GM12878 (cell line): ENCODE measurements around the gene RSPRY1. TPM values are rescaled to one million over a fixed set of nuclear protein-coding genes. Genes with fewer than 3 reads are reported as not detected.

ENCODE experiments used
- ATAC-seq: fragments of 200-7000 bp; cut with Tn5 transposase; 3 replicates; pipeline ENCODE4 v1.9.1; 2020; ENCODE audit warnings: mild to moderate bottlenecking, moderate library complexity
- BruUV-seq: library from RNA; stranded (reverse); fragments of 400-500 nt; replicated peaks from 2 replicates; lab custom pipeline; 2021; lab: Mats Ljungman, UMichigan
- CTCF ChIA-PET: fragments of 300-600 bp; sonication (Branson Sonifier 250); formaldehyde crosslinking; extraction: SDS; loops from one replicate; lab custom pipeline; 2021; ENCODE audit warnings: inconsistent platforms; lab: Yijun Ruan, JAX
- POLR2A ChIA-PET: fragments of 350-600 bp; formaldehyde crosslinking; extraction: SDS; loops from one replicate; lab custom pipeline; 2021; ENCODE audit warnings: inconsistent platforms; lab: Charles Lee
- RAD21 ChIA-PET: fragments of 300-600 bp; sonication (Branson Sonifier 250); formaldehyde crosslinking; loops from one replicate; lab custom pipeline; 2023; ENCODE audit warnings: antibody characterized with exemption; ENCODE audit not compliant: unreplicated experiment; lab: Charles Lee
- SMC1A ChIA-PET: fragments of 300-600 bp; sonication (Branson Sonifier 250); formaldehyde crosslinking; loops from one replicate; lab custom pipeline; 2023; ENCODE audit not compliant: unreplicated experiment, uncharacterized antibody; lab: Charles Lee
- DNase-seq: peaks from one replicate; pipeline ENCODE4 v3.0.0-alpha.2; 2011; ENCODE audit warnings: low read depth, low spot score
- FAIRE-seq: peaks from 3 replicates; lab custom pipeline; 2011; peaks lifted over from hg19 to GRCh38; lab: Jason Lieb, UNC
- H2AFZ ChIP-seq: 2 replicates; pipeline ENCODE4 v1.6.0; 2011; ENCODE audit warnings: low read depth, low read length, control low read depth; ENCODE audit not compliant: control insufficient read depth
- H3K27ac ChIP-seq: 2 replicates; pipeline ENCODE4 v1.5.1; 2011; ENCODE audit warnings: control low read depth; ENCODE audit not compliant: control insufficient read depth, insufficient read depth
- H3K27me3 ChIP-seq, 2 experiments: replicated peaks in 1 of 2; 2 replicates each; pipeline versions ENCODE4 v1.6.0 to v1.6.1; 2011; ENCODE audit warnings: low read length in 1 of 2; ENCODE audit not compliant: control insufficient read depth in 2 of 2, insufficient read depth in 2 of 2
- H3K36me3 ChIP-seq, 2 experiments: 2 replicates each; pipeline ENCODE4 v1.5.1; 2011; ENCODE audit warnings: low read length in 1 of 2; ENCODE audit not compliant: control insufficient read depth in 2 of 2, insufficient read depth in 2 of 2
- H3K4me1 ChIP-seq: 2 replicates; pipeline ENCODE4 v1.6.1; 2011; ENCODE audit warnings: mild to moderate bottlenecking, low read length, moderate library complexity, mixed read lengths; ENCODE audit not compliant: control insufficient read depth, insufficient read depth
- H3K4me2 ChIP-seq: 2 replicates; pipeline ENCODE4 v1.6.0; 2011; ENCODE audit warnings: control low read depth; ENCODE audit not compliant: control insufficient read depth, insufficient read depth
- H3K4me3 ChIP-seq: fragments of 200-600 bp; sonication (generic); 2 replicates; pipeline ENCODE4 v1.5.1; 2016
- H3K79me2 ChIP-seq: 2 replicates; pipeline ENCODE4 v1.6.0; 2011; ENCODE audit warnings: low read length; ENCODE audit not compliant: control insufficient read depth, insufficient read depth
- H3K9ac ChIP-seq: 2 replicates; pipeline ENCODE4 v1.8.0; 2011; ENCODE audit warnings: low read length, control low read depth, mixed read lengths; ENCODE audit not compliant: control insufficient read depth, insufficient read depth
- H3K9me3 ChIP-seq: replicated peaks from 3 replicates; pipeline ENCODE4 v1.5.1; 2011; ENCODE audit warnings: mild to moderate bottlenecking, low read length; ENCODE audit not compliant: control insufficient read depth, insufficient read depth
- H4K20me1 ChIP-seq: 2 replicates; pipeline ENCODE4 v1.6.0; 2011; ENCODE audit not compliant: control insufficient read depth, insufficient read depth
- CBX5 ChIP-seq: sonication (generic); IDR thresholded peaks from 2 replicates; pipeline ENCODE4 v1.6.1; 2016; ENCODE audit warnings: low read depth, moderate library complexity, mild to moderate bottlenecking, inconsistent platforms
- CEBPB ChIP-seq, 2 experiments: fragments of 150-350 bp in 1 of 2; IDR thresholded peaks; 2 replicates each; pipeline ENCODE4 v1.6.1; 2012 to 2014; ENCODE audit warnings: low read depth in 2 of 2, low read length in 2 of 2, borderline replicate concordance in 1 of 2, inconsistent platforms in 1 of 2
- IRF5 ChIP-seq: fragments of 450-650 bp; IDR thresholded peaks from 2 replicates; pipeline ENCODE4 v1.6.1; 2017; ENCODE audit warnings: borderline replicate concordance
- KDM1A ChIP-seq: fragments of 200-600 bp; sonication (generic); IDR thresholded peaks from 2 replicates; pipeline ENCODE4 v1.6.1; 2016; ENCODE audit warnings: borderline replicate concordance
- POLR2AphosphoS2 ChIP-seq: IDR thresholded peaks from 2 replicates; pipeline ENCODE4 v1.6.1; 2011; ENCODE audit warnings: low read depth, mild to moderate bottlenecking, low read length, improper control_type of control experiment, moderate library complexity
- SMC3 ChIP-seq: IDR thresholded peaks from 2 replicates; pipeline ENCODE4 v1.6.1; 2011; ENCODE audit warnings: low read length, improper control_type of control experiment, borderline replicate concordance
- SP1 ChIP-seq: IDR thresholded peaks from one replicate; pipeline ENCODE4 v1.6.1; 2011; ENCODE audit warnings: low read depth, low read length
- TARDBP ChIP-seq: IDR thresholded peaks from 2 replicates; pipeline ENCODE4 v1.6.1; 2016; ENCODE audit warnings: borderline replicate concordance
- ZZZ3 ChIP-seq: IDR thresholded peaks from 2 replicates; pipeline ENCODE4 v1.6.1; 2011; ENCODE audit warnings: low read depth; ENCODE audit not compliant: control insufficient read depth, insufficient read length
- WGBS: methylation state at CpG from one replicate; pipeline ENCODE4 v1.1.6; 2016; ENCODE audit warnings: low lambda C conversion rate; ENCODE audit not compliant: insufficient replicate concordance, insufficient coverage; ENCODE audit errors: missing lambda C conversion rate; 5-methylcytosine and 5-hydroxymethylcytosine counted together
- in situ Hi-C: fragments of 300-500 bp; cut with MboI; formaldehyde crosslinking; loops from 9 replicates; pipeline ENCODE4 v1.14.3; 2018; ENCODE audit warnings: mixed read lengths
- intact Hi-C: fragments of 100-400 bp; cut with micrococcal nuclease; formaldehyde crosslinking; loops from one replicate; pipeline ENCODE4 v1.14.2; 2022; ENCODE audit not compliant: unreplicated experiment
- polyA plus RNA-seq, 11 experiments: library from polyadenylated mRNA; depleted of rRNA in 4 of 11; unstranded in 6 of 11; stranded (reverse) in 5 of 11; fragments of >200 nt; fragmentation: Nextera tagmentation in 4 of 11; fragmentation: Illumina TruSeq in 1 of 11; extraction: Ambion mirVana in 4 of 11; extraction: Trizol in 1 of 11; gene quantifications; 1 replicate in 1 of 11; 2 replicates in 10 of 11; pipeline versions ENCODE4 v1.2.1 to v1.2.3, GENCODE V29; 2011 to 2016; ENCODE audit warnings: inconsistent platforms in 2 of 11, missing spikeins in 2 of 11, low read depth in 1 of 11
- total RNA-seq, 4 experiments: library from RNA; depleted of rRNA in 3 of 4; stranded (reverse); fragments of >200 nt in 3 of 4; fragmentation: Illumina TruSeq in 1 of 4; extraction: Trizol in 1 of 4; gene quantifications; 2 replicates each; pipeline versions ENCODE4 v1.2.1 to v1.2.3, GENCODE V29; 2013 to 2021
- TF ChIP-seq, protein P1 (sequence below): IDR thresholded peaks from 2 replicates; pipeline ENCODE4 v1.6.1; 2011; ENCODE audit warnings: borderline replicate concordance, low read depth, mild to moderate bottlenecking, moderate library complexity, mixed read lengths, low read length; ENCODE audit not compliant: insufficient read depth; ENCODE audit errors: extremely low read length

RSPRY1 gene
- total and polyA plus RNA-seq, 10 of the 15 experiments (the other 5 are each of a cell fraction or from before 2014, with no cell fraction given) = 18.5 to 57.0 (median 41.2) TPM

GRCh38 chr16:57225978-57226377, 39.8 kb downstream of the RSPRY1 start:
- SMC1A ChIA-PET = interaction anchor here (2.0 kb wide), 1 partner anchor 10 kb away, joined by 5 read pairs; no protein-coding TSS in a partner anchor
- Histone ChIP-seq H3K36me3 (peaks cover 7 to 34% of the 10 kb centered on the region in 2 experiments), H3K27ac (no peak overlapping the region), H3K4me1 (no peaks in the 10 kb centered on the region), H3K79me2 (no peaks in the 10 kb centered on the region), H3K9ac (no peak overlapping the region), H2AFZ (no peak overlapping the region), H3K9me3 (no peaks in the 10 kb centered on the region), H3K27me3 (no peaks in the 10 kb centered on the region), H4K20me1 (no peaks in the 10 kb centered on the region), H3K4me3 (no peak overlapping the region), H3K4me2 (no peak overlapping the region)
- RAD21 ChIA-PET = no interaction called here
- POLR2A ChIA-PET = no interaction called here
- FAIRE-seq = no peak
- no peak for TF ChIP-seq IRF5
- no peak for TF ChIP-seq ZZZ3
- no peak for TF ChIP-seq CBX5
- no peak for TF ChIP-seq CEBPB (IDR thresholded peaks at IDR 0.05; ENCODE audit: borderline replicate concordance in 1 of 2, low read depth in 2 of 2, low read length in 2 of 2)
- no peak for TF ChIP-seq KDM1A
- no peak for TF ChIP-seq SMC3
- TF ChIP-seq SP1 = no peak
- TF ChIP-seq, protein P1, sequence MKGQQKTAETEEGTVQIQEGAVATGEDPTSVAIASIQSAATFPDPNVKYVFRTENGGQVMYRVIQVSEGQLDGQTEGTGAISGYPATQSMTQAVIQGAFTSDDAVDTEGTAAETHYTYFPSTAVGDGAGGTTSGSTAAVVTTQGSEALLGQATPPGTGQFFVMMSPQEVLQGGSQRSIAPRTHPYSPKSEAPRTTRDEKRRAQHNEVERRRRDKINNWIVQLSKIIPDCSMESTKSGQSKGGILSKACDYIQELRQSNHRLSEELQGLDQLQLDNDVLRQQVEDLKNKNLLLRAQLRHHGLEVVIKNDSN = no peak
- no peak for TF ChIP-seq POLR2AphosphoS2
- no peak for TF ChIP-seq TARDBP
- BruUV-seq = no TSS peak
- in situ Hi-C loops (no loop called here), intact Hi-C loops (no loop called here)
- CTCF ChIA-PET = no interaction called here
- 99% methylated on average over 7 of the region's 7 CpGs for WGBS
- DNase-seq = no peak
- no peak for ATAC-seq
